HTERT RPE-1 (cell line): ENCODE results near the gene PRRT3.
"Not testable (repeated sequence)": the region's sequence is repeated elsewhere in the genome, so short reads cannot be mapped to it uniquely, and the experiment has no call there.

Source experiments
- in situ Hi-C: fragments of 300-500 bp; cut with MboI; formaldehyde crosslinking; loops from 4 replicates; pipeline ENCODE4 v1.14.3; 2020; ENCODE audit warnings: low sequenced_read_pairs

The PRRT3 gene

DNA sequence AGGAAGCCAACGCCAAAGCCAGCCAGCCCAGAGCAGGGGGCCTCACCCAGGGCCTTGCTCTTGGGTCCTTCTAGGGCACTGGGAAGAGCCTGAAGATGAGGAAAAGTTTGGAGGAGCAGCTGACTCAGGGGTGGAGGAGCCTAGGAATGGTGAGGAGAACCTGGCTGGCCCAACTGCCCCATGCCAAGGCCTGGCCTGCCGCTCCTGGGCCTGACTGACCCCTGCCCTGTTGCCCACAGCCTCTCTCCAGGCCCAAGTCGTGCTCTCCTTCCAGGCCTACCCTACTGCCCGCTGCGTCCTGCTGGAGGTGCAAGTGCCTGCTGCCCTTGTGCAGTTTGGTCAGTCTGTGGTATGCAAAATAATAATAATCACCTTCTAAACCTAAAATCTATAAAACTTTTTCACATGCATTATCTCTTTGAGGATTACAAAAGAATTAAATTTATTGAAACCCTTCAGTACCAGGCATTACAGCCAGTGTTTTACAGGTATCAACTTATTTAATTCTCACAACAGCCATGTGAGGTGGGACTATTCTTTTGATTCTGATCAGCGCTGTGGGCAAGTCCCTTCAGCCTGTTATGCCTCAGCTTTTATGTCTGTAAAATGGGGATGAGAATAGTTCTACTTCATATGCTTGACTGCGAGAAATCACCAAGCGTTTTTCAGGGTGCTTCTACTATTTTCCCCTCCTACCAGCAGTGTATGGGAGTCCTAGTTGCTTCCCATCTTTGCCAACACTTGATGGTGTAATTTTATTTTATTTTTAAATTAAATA lies 33.8 kb downstream of the PRRT3 start:
- in situ Hi-C loops: no loop called here

DNA sequence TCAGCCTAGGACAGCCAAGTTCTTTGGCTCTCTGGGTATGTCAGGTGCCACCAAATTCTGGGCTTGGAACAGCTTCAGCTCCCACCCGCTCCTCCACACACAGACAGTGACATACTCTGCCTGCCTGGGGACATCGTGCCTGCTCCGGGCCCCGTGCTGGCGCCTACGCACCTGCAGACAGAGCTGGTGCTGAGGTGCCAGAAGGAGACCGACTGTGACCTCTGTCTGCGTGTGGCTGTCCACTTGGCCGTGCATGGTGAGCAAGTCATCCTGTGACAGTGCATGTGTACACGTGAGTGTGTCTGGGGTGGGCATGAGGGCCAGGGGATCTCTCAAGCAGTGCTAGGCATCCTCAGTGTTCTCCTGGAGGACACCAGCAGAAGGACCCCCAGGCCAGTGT lies 34.4 kb downstream of the PRRT3 start:
- in situ Hi-C loops: no loop called here

GRCh38 chr3:9916734-9917680 lies 35.2 kb downstream of the PRRT3 start, which contains the start of gene IL17RC:
TSS of gene IL17RC (plus strand) at chr3:9917098. CDS start at chr3:9917316, 218 bp downstream.
- in situ Hi-C loops: no loop called here

- in situ Hi-C loops: no loop called here
Measured at GRCh38 chr3:9916346-9916733, 35.9 kb downstream of the PRRT3 start.

DNA sequence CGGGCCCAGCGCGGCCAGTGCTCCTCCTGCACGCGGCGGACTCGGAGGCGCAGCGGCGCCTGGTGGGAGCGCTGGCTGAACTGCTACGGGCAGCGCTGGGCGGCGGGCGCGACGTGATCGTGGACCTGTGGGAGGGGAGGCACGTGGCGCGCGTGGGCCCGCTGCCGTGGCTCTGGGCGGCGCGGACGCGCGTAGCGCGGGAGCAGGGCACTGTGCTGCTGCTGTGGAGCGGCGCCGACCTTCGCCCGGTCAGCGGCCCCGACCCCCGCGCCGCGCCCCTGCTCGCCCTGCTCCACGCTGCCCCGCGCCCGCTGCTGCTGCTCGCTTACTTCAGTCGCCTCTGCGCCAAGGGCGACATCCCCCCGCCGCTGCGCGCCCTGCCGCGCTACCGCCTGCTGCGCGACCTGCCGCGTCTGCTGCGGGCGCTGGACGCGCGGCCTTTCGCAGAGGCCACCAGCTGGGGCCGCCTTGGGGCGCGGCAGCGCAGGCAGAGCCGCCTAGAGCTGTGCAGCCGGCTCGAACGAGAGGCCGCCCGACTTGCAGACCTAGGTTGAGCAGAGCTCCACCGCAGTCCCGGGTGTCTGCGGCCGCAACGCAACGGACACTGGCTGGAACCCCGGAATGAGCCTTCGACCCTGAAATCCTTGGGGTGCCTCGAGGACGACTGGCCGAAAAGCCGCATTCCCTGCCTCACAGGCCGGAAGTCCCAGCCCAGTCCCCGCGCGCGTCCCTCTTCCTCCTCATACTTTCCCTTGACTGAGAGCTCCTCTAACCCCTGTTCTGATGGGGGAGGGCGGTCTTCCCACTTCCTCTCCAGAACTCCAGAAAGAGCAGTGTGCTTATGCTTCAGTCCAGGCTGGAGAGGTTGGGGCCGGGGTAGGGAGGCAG lies 36.7 kb downstream of the PRRT3 start:
- in situ Hi-C loops: no loop called here

- in situ Hi-C loops: no loop called here
Measured at GRCh38 chr3:9914559-9915253, 37.5 kb downstream of the PRRT3 start.

GRCh38 chr3:9914011-9914410 lies 38.2 kb downstream of the PRRT3 start:
- in situ Hi-C loops: no loop called here

GRCh38 chr3:9913601-9914000 lies 38.6 kb downstream of the PRRT3 start:
- in situ Hi-C loops: no loop called here

DNA sequence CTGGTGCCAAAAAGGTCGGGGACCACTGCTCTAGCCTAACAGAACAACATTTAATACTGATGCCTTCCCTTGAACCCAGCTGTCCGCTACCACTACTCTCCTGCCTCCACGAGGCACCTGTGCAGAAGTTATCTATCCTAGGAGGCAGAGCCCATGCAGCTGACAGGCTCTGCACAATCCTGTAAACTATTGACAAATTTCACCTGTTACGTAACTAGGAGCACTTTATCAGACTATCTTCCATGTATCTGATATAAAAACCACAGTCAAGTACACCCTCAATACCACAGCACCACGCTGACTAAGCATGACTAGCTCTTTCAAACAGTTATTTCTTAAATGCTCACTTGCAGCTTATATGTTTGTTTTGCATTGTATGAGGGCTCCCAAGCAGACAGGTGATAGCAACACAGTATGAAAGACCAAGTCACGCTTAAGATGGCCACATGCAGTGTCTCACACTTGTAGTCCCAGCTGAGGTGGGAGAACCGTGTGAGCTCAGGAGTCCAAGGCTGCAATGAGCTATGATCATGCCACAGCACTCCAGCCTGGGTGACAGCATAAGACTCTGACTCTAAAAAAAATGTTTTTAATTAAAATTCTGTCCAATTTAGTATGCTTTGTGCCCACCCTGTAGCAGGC lies 39.8 kb downstream of the PRRT3 start:
- in situ Hi-C loops: no loop called here

DNA sequence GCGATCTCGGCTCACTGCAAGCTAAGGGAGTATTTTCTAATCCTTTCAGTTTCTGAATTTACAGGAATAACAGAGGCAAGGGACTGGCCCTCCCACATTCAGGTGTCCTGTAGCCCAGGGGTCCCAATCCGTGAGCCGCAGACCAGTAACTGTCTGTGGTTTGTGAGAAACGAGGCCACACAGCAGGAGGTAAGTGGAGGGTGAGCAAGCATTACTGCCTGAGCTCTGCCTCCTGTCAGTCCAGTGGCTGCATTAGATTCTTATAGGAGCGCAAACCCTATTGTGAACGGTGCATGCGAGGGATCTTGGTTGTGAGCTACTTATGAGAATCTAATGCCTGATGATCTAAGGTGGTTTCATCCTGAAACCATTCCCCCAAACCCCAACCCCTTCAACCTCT lies 40.3 kb downstream of the PRRT3 start:
- in situ Hi-C loops: no loop called here

DNA sequence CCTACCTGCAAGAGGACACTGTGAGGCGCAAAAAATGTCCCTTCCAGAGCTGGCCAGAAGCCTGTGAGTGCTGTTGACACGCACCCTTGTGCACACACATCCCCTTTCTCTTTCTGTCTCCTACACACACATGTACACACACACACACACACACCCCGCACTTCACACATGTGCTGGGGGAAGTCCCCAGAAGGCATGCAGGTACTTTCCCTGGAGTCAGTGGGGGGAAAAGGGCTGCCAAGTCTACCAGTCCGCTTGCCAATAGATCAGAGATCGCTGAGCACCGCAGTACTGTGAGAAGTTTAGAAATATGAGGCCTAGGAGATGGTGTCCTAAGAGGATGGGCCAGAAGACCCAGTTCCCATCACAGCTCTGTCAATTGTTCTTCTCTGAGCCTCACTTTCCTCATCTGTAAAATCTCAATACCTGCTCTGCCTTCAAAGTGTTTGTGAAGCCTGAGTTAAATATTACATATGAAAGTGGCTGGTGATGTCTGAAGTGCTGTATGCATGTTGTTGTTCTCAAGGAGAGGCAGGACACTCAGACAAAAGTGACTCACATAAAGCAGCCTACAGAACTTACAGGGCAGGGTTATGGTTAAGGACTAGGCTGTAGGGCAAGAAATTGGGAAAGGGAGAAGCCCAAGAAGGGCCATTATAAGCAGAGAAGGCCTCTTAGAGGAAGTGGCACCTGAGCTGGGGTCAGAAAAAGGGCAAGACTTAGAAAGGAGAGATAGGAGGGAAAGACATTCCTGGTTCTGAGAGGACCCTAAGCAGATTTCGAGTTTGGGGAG lies 42.8 kb downstream of the PRRT3 start:
- in situ Hi-C loops: no loop called here

- in situ Hi-C loops: no loop called here
Measured at GRCh38 chr3:9908286-9908685, 43.9 kb downstream of the PRRT3 start.

DNA sequence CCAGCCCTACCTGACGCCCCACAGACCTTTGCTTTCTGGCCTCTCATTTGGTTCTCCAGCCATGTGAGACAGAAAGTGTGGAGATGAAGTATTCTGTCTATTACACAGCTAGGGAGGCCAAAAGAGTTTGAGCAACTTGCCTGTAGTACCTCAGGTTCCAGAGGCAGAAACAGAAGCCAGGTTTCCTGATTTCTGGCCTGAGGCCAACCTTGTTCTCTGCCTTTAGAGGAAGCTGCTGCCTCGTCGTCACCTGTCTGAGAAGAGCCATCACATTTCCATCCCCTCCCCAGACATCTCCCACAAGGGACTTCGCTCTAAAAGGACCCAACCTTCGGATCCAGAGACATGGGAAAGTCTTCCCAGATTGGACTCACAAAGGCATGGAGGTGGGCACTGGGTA lies 45.7 kb downstream of the PRRT3 start:
- in situ Hi-C loops: no loop called here

DNA sequence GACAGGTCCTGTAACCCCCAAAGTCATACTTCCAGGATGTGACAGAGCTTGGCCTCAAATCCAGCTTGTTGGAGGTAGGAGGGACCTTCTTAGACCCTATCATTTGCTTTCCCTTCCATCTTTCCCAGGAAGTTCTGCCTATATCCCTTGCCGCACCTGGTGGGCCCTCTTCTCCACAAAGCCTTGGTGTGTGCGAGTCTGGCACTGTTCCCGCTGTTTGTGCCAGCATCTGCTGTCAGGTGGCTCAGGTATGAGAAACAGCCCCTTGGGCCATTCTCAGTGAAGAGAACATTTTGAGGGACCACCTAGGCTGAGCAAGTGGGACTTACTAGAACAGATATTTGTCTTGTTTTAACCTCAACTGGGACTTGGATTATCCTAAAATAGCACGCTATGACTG lies 48.3 kb downstream of the PRRT3 start:
- in situ Hi-C loops: no loop called here

DNA sequence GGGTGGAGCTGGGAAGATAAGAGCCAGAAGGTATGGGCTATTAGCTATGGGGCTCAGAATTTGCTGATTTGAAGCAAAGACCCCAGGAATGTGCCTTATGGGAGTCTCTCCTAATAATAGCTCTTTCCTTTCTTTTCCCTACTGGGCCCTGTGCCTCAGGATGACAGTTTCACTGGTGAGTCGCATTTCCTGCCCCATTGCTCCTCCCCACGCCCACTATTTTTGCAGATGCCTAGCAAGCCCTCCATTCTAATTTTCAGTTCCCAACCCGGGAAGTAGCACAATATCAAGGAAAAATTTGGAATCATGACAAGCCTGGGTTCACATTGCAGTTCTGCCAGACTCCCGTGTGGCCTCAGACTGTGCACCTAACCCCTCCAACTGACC lies 49.0 kb downstream of the PRRT3 start:
- in situ Hi-C loops: no loop called here

- in situ Hi-C loops: no loop called here
Measured at GRCh38 chr3:9902372-9903237, 49.6 kb downstream of the PRRT3 start, which contains the start of gene IL17RE. TSS of gene IL17RE (plus strand) at chr3:9902848. CDS start at chr3:9902933, 85 bp downstream.

GRCh38 chr3:9901967-9902366 lies 50.2 kb downstream of the PRRT3 start:
- in situ Hi-C loops: no loop called here

DNA sequence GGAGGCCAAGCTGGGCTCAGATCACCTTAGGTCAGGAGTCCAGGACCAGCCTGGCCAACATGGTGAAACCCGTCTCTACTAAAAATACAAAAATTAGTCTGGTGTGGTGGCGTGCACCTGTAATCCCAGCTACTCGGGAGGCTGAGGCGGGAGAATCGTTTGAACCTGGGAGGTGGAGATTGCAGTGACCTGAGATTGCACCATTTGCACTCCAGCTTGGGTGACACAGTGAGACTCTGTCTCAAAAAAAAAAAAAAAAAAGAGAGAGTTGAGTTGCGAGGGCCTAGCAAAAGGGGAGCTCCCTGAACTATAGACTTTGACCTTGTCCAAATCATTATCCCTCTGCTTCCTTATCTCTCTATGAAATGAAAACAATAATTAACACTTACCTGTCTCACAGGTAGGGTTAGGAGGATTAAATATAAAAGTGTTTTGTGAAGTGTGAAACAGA lies 51.2 kb downstream of the PRRT3 start:
- in situ Hi-C loops: not testable (repeated sequence)
